Measurements from ENCODE around the gene LPCAT1. TPM values are rescaled to one million over a fixed set of nuclear protein-coding genes. Genes with fewer than 3 reads are reported as not detected.

Gene LPCAT1
- total RNA-seq, 2 experiments from 2014 or later = 42.5 to 54.5 TPM

DNA sequence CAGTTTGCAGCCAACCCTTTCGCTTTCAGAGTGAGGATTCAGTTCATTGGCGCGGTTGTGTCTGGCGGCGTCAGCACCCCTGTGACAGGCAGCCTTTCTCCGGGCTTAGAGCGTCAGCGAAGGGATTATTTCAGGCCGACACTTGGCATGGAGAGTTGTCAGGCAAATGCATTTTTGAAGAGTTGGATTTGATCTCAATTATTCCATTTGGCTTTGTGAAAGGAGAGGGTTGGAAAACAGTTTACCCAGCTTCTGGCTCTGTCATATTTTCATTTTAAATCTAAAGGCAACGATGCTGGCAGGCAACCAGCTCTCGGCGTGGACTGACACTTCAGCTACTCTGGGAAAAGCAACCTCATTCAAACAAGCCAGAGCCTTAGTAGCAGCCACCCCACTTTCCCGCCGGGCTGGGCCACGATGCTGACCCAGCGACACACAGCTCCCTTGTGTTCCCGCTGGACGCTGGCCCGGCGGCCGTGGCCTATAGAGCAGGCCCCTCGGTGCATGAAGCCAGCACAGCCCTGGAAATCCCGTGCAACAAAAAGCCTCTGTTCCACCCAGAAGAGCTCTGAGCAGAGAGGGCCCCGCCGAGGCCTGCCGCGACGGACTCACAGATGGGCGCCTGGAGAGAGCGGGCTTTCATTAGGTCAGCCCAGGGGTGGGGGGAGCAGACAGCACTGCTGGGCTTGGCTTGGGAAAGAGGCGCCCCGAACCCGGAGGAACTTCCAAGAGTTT is 28.9 kb upstream of the LPCAT1 start:
- Mint-ChIP-seq H3K27ac (no peak overlapping the region), H3K9me3 (ENCODE audit: low read depth) (no peaks in the 10 kb centered on the region), H3K4me3 (no peak overlapping the region), H3K4me1 (no peaks in the 10 kb centered on the region), H3K27me3 (no peaks in the 10 kb centered on the region), H3K36me3 (ENCODE audit: low read depth) (no peaks in the 10 kb centered on the region)
- DNase-seq = no peak
- ATAC-seq = no peak
- ChIA-PET POLR2A (no interaction called here), CTCF (no interaction called here)
- intact Hi-C loops (cut with DNase I, micrococcal nuclease) = no loop called here

DNA sequence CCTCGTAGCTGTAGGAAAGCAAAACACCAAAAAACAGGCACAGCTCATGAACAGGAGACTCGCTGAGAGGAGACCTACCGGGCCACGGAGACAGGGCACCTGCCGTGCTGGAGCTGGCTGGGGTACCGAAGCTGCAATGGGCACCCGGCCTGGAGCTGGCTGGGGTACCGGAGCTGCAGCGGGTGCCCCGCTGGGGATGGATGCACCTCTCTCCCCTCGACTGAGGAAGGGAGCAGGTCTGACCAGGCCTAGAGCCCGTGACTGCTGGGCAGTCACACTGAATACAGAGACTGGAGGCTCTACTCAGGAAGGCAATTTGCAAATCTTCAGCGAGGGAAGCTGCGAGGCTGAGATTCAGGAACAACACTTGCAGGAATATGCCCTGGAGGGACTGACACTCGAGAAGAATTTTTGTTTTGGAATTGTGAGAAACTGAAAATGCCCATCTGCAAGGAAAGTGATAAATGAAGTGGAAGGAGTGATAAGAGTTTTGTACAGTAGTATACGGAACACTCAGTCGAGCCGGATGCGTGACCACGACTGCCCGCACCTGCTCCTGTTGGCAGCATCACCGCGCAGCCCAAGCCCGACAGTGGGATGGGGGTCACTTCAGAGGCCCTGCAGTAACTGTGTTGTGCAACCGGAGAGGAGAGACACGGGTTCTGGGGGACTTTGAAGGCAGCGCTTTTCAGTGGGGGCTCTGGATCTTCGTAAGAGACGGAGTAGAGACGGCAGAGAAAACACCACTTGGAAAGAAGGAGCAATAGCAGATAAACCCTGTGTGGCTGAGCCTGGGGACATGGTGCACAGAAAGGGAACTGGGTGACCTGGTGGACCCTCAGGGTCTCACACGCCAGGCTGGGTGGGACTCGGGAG is 27.9 kb upstream of the LPCAT1 start:
- no peak overlapping the region for H3K4me3 Mint-ChIP-seq
- no peaks in the 10 kb centered on the region for H3K27me3 Mint-ChIP-seq
- POLR2A ChIA-PET = no interaction called here
- ATAC-seq = no peak
- H3K27ac Mint-ChIP-seq = no peak overlapping the region
- CTCF ChIA-PET = interaction anchor here (0.6 kb wide), 1 partner anchor 72 kb away, joined by 3 read pairs; no protein-coding TSS in a partner anchor
- no peak for DNase-seq
- intact Hi-C loops (cut with DNase I, micrococcal nuclease) = no loop called here
- no peaks in the 10 kb centered on the region for H3K9me3 Mint-ChIP-seq (ENCODE audit: low read depth)
- H3K4me1 Mint-ChIP-seq = no peaks in the 10 kb centered on the region
- no peaks in the 10 kb centered on the region for H3K36me3 Mint-ChIP-seq (ENCODE audit: low read depth)

DNA sequence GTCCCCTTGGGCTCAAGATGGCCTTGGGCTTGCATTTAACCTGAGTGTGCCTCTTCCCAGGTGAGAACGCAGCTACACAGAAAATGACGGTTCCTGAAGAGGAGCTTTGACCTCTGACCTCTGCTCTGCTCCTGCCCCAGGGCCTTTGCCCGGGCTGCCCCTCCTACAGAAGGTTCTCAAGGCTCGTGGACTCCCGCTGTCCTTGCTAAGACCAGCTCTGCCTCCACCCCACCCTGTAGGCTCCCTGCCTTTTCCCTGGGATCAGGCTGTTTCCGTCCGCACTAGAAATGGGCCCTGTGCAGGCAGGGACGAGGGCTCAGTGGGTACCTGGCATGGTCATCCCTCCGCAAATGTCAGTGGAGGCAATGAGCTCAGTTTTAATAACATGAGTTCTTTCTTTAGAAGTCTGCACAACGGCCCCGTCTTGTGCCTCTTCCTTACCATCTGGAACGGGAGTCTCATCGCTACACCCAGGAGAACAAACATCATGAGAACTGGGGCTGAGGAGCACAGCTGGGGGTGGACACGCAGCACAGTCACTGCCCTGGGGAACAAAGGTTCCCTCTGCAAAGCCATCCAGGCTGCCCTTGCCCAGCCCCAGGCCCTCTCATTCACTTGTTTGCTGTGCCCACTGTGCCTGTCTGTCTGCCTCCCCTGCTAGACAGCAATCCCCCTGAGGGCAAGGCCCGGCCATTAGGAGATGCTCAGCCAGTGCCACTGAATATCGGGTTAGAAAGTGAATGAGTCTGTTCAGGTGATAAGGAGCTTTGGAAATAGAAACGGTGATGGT is 26.7 kb upstream of the LPCAT1 start:
- H3K27ac Mint-ChIP-seq = no peak overlapping the region
- no peaks in the 10 kb centered on the region for H3K36me3 Mint-ChIP-seq (ENCODE audit: low read depth)
- intact Hi-C loops (cut with DNase I, micrococcal nuclease) = no loop called here
- H3K27me3 Mint-ChIP-seq = no peaks in the 10 kb centered on the region
- no peak overlapping the region for H3K4me3 Mint-ChIP-seq
- no peaks in the 10 kb centered on the region for H3K9me3 Mint-ChIP-seq (ENCODE audit: low read depth)
- ATAC-seq (no peak), DNase-seq (no peak)
- ChIA-PET POLR2A (no interaction called here), CTCF (interaction anchor here (0.6 kb wide), 2 partner anchors 29 to 191 kb away, joined by 3 read pairs; no protein-coding TSS in a partner anchor)
- peaks cover 5% of the 10 kb centered on the region for H3K4me1 Mint-ChIP-seq

DNA sequence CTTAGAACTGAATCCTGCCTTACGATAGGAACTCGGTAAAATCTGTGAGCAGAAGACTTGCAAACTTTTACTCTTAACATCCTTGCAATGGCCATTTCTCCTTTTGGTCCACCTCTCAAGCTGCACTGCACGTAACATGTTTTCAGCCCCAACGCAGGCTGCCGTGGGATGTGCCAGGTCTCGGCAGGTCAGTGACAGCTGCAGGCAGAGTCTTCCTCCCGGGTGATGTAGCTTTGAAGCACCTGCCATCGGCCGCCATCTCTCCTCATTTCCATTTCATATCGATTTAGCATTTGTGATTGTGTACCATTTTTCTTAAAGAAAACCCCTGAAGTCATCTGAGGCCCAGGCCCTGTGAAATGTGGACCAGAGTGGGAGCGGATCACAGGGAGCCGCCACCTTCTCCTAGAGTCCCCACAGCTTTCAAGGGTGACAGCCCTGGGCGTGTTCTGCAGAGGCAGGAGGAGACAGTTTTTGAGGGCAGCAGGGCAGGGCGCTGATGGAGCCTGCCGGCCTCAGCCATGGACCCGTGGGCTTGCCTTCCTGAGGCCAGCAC is 25.8 kb upstream of the LPCAT1 start:
- Mint-ChIP-seq H3K36me3 (ENCODE audit: low read depth) (no peaks in the 10 kb centered on the region), H3K27me3 (no peaks in the 10 kb centered on the region), H3K9me3 (ENCODE audit: low read depth) (no peaks in the 10 kb centered on the region), H3K4me1 (peaks cover 6% of the 10 kb centered on the region), H3K4me3 (no peak overlapping the region), H3K27ac (no peak overlapping the region)
- ATAC-seq (no peak), DNase-seq (no peak)
- CTCF ChIA-PET = no interaction called here
- POLR2A ChIA-PET = no interaction called here
- intact Hi-C loops (cut with DNase I, micrococcal nuclease) = no loop called here

DNA sequence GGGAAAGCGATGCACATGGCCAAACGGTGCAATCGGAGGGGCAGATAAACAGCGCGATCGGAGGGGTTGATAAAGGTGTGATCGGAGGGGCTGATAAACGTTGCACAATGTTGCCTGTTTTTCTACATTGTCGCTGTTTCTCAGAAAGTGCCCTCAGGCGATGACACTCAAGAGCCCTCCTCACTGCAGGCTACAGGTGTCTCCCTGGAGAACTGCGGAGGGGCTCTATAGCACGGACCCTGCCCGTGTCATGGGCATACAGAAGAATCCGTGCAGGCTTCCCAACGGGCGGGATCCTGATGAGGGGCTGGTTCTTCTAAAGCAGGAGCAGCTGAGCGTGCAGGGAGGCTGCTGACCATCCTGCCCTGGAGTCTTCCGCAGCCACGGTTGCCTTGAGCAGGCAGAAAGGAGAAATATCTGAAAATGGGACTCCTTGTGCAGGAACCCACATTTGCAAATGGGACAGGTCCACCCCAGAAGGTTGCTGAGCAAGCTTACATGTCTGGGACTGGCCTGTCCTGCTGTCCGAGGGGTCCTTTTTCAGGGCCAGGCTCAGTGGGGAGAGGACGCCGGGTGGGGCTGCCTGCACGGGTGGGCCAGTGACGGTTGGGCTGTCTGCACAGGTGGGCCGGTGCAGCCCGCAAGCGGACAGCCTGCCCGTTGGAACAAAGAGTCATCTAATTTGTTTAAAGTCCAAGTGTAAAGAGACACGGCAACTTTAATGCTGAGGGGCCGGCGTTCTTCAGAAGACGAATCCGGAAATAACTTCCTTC is 25.1 kb upstream of the LPCAT1 start:
- ATAC-seq (no peak), DNase-seq (no peak)
- POLR2A ChIA-PET = no interaction called here
- CTCF ChIA-PET = no interaction called here
- Mint-ChIP-seq H3K36me3 (ENCODE audit: low read depth) (no peaks in the 10 kb centered on the region), H3K4me1 (peaks cover 6% of the 10 kb centered on the region), H3K27me3 (no peaks in the 10 kb centered on the region), H3K4me3 (no peak overlapping the region), H3K9me3 (ENCODE audit: low read depth) (no peaks in the 10 kb centered on the region), H3K27ac (no peak overlapping the region)
- intact Hi-C loops (cut with DNase I, micrococcal nuclease) = no loop called here

DNA sequence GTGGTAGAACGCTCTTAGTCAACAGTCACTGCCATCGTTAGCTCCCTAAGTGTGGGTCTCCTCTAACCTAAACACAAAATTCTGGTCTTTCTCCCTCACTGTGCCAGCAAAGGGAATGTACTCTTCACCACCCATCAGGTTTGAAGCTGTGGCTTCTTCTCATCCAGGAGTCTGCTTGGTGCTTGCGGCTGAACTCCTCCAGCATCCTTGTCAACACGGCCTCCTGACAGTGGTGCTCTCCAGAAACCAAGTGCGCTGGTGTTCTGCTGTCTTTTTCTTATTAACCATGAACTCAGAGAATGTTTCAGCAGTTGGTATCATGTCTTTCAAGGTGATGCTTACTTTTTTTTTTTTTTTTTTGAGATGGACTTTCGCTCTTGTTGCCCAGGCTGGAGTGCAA is 23.9 kb upstream of the LPCAT1 start:
- no peak overlapping the region for H3K4me3 Mint-ChIP-seq
- H3K27me3 Mint-ChIP-seq = no peaks in the 10 kb centered on the region
- ChIA-PET POLR2A (no interaction called here), CTCF (no interaction called here)
- peaks cover 6% of the 10 kb centered on the region for H3K4me1 Mint-ChIP-seq
- DNase-seq (no peak), ATAC-seq (no peak)
- H3K27ac Mint-ChIP-seq = no peak overlapping the region
- intact Hi-C loops (cut with DNase I, micrococcal nuclease) = no loop called here
- H3K9me3 Mint-ChIP-seq (ENCODE audit: low read depth) = no peaks in the 10 kb centered on the region
- H3K36me3 Mint-ChIP-seq (ENCODE audit: low read depth) = no peaks in the 10 kb centered on the region

DNA sequence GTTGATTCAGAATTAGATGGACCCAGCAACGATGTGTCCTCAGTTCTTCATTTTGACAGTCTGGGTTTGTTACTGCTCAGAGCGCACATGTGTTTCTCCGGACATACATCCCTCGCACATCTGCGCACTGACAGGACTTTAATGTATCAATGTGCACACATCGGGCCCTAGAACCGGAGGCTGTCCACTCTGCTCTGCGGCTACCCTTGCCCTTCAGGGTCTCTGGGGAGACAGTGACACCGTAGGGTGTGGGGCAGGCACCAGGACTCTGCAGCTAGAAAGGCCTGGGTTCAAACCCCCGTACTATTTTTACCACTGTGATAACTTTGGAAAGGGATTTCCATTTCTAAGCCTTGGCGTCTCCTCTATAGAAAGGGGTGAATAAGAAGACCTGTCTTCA is 23.5 kb upstream of the LPCAT1 start:
- Mint-ChIP-seq H3K27me3 (no peaks in the 10 kb centered on the region), H3K4me1 (peaks cover 6% of the 10 kb centered on the region), H3K36me3 (ENCODE audit: low read depth) (no peaks in the 10 kb centered on the region), H3K27ac (no peak overlapping the region), H3K9me3 (ENCODE audit: low read depth) (no peaks in the 10 kb centered on the region), H3K4me3 (no peak overlapping the region)
- intact Hi-C loops (cut with DNase I, micrococcal nuclease) = no loop called here
- ATAC-seq (no peak), DNase-seq (no peak)
- POLR2A ChIA-PET = no interaction called here
- CTCF ChIA-PET = no interaction called here

DNA sequence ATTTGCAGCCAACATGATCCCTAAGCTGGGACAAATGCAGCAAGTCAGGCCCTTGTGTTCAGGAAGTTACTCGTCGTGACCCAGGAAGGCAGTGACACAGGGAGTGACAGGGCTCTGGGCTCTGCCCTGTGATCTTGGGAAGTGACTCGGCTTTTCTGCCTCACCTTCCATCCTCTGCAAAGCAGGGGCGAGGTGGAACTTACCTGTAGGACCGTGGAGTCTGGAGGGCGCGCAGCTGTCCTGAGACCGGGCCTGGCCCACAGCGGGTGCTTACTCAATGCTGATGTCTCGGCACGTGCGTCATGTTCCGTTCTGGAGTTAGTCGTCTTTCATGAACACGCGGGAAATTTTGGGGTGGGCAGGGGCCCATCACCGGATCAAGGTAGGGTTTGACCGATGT is 22.8 kb upstream of the LPCAT1 start:
- intact Hi-C loops (cut with DNase I, micrococcal nuclease) = no loop called here
- Mint-ChIP-seq H3K27me3 (no peaks in the 10 kb centered on the region), H3K4me1 (peaks cover 6% of the 10 kb centered on the region), H3K9me3 (ENCODE audit: low read depth) (no peaks in the 10 kb centered on the region), H3K36me3 (ENCODE audit: low read depth) (no peaks in the 10 kb centered on the region), H3K27ac (no peak overlapping the region), H3K4me3 (no peak overlapping the region)
- ChIA-PET CTCF (no interaction called here), POLR2A (no interaction called here)
- ATAC-seq (no peak), DNase-seq (no peak)

DNA sequence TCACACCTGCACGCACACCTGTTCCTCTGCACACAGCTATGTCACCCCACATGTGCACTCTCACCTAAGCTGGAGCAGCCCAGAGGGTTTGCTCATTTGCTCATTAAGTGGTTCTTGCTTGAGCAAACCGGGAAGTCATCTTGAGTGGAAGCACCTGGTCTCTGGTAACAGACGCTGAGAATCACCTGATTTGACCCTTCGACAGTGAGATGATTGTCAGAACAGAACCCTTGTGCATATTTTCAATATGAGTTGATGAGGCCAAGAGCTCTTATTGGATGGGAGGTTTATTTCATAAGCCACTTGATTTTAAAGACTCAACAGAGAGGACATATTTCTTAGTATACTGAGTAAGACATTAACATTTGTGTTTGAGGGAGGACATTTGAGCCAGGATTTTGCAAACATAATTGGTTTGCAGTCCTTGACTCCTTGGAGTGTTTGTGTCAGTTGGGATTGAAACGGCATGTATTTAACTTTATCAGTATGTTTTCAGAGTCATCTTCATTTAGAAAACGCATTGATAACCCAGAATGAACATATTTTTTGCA is 22.1 kb upstream of the LPCAT1 start:
- Mint-ChIP-seq H3K36me3 (ENCODE audit: low read depth) (no peaks in the 10 kb centered on the region), H3K9me3 (ENCODE audit: low read depth) (no peaks in the 10 kb centered on the region)
- ATAC-seq = peak; percentile 68

DNA sequence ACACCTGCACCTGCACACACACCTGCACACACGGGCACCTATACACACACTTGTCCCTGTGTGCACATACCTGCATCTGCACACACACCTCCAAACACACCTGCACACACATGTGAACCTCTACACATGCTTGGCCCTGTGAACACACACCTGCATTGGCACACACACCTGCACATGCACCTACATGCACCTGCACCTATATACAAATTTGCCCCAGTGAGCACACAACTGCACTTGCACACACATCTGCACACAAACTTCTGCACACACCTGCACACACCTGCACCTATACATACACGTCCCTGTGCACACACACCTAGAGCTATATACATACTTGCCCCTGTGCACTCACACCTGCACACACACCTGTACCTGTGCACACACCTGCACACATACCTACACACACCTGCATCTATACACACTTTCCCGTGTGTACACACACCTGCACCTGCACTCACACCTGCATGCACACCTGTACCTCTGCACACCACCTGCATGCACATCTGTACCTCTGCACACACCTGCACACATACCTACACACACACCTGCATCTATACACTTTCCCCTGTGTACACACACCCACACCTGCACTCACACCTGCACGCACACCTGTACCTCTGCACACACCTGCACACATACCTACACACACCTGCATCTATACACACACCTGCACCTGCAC is 21.5 kb upstream of the LPCAT1 start:
- Mint-ChIP-seq H3K27me3 (no peaks in the 10 kb centered on the region), H3K9me3 (ENCODE audit: low read depth) (no peaks in the 10 kb centered on the region), H3K4me3 (no peak overlapping the region), H3K4me1 (peaks cover 6% of the 10 kb centered on the region), H3K27ac (no peak overlapping the region), H3K36me3 (ENCODE audit: low read depth) (no peaks in the 10 kb centered on the region)
- ChIA-PET POLR2A (no interaction called here), CTCF (no interaction called here)
- no peak for ATAC-seq
- intact Hi-C loops (cut with DNase I, micrococcal nuclease) = no loop called here
- no peak for DNase-seq

More for the DNA sequence above, 22.1 kb upstream of the LPCAT1 start:
- no peak overlapping the region for H3K4me3 Mint-ChIP-seq
- POLR2A ChIA-PET = no interaction called here
- no peaks in the 10 kb centered on the region for H3K27me3 Mint-ChIP-seq
- CTCF ChIA-PET = no interaction called here
- H3K27ac Mint-ChIP-seq = no peak overlapping the region
- peaks cover 6% of the 10 kb centered on the region for H3K4me1 Mint-ChIP-seq
- no peak for DNase-seq
- intact Hi-C loops (cut with DNase I, micrococcal nuclease) = no loop called here
